D721Med (cell line): ENCODE data around the gene SLC17A7.

Experiments
- DNase-seq: peaks from one replicate; pipeline ENCODE4 v3.0.0; 2011; ENCODE audit warnings: low spot score; ENCODE audit not compliant: insufficient read length
- FAIRE-seq: peaks from 2 replicates; lab custom pipeline; 2011; peaks lifted over from hg19 to GRCh38; lab: Jason Lieb, UNC
- CTCF ChIP-seq: IDR thresholded peaks from 2 replicates; pipeline ENCODE4 v1.5.1; 2012; ENCODE audit warnings: mild to moderate bottlenecking, control low read depth; ENCODE audit not compliant: insufficient read depth; ENCODE audit errors: missing control alignments

SLC17A7 gene

GRCh38 chr19:49459388-49459787 is 18.1 kb upstream of the SLC17A7 start:
- no peak for TF ChIP-seq CTCF
- DNase-seq, result no peak
- no peak for FAIRE-seq

DNA sequence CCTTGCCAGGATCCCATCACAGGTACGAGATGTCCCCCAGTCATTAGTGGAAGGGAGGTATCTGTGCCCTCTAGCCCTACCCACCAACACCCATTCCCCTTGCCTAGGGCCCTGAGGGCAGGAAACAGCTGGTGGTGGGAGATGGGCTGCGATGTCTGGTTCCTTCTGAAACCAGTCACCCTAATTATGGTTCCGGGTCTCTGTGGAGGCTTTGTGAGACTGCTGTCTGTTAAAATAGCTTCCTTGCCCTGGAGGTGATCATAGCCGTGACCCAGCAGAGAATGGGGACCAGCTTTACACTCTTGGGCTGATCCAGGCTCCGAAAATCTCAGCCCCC is 17.2 kb upstream of the SLC17A7 start:
- FAIRE-seq, result no peak
- TF ChIP-seq CTCF, result no peak
- DNase-seq, result no peak

- DNase-seq (no peak), FAIRE-seq (no peak)
- no peak for TF ChIP-seq CTCF
Observed at GRCh38 chr19:49456326-49456725, 15.0 kb upstream of the SLC17A7 start.

GRCh38 chr19:49455773-49456172 is 14.4 kb upstream of the SLC17A7 start:
- FAIRE-seq (no peak), DNase-seq (no peak)
- TF ChIP-seq CTCF, result no peak

GRCh38 chr19:49453757-49454240 is 12.5 kb upstream of the SLC17A7 start:
- no peak for TF ChIP-seq CTCF
- FAIRE-seq, result no peak
- no peak for DNase-seq

DNA sequence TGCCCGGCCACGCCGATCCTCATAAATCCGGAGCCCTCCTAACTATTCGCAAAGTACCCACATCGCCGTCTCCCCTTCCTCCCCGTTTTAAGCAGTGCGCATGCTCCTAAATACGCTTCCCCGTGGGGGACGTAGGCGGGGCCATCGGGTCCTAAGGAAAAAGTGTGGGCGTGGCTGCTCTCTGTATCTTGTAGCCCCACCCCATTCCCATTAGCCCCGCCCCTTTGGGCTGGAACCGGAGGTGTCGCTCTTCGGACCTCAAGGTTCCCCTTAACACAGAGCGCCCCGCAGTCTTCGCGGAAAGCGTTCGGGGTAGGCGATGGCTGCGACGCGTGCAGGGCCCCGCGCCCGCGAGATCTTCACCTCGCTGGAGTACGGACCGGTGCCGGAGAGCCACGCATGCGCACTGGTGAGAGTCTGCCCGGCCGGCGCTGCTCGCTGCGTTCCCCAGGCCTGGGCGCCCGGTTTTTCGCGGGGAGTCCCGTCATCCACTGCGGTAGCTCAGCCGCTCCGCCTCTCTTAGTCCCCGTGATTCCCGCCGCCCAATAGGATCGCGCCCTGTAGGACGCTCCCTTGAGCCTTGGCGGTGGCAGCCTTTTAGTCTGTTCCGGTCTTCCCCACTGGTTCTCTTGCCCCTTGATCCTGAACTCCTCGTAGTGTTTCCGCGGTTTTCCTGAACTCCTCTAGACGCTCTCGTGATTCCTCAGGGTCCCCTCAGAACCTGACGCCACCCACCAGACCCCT is 11.9 kb upstream of the SLC17A7 start, which contains the start of gene ALDH16A1:
Gene ALDH16A1 (plus strand): TSS at position 213 of the 744 bp plus-strand sequence. CDS start 107 bp downstream, at position 320.
- DNase-seq (peak; percentile 90), FAIRE-seq (no peak)
- no peak for TF ChIP-seq CTCF
